Heart left ventricle (tissue), 13 donors: ENCODE measurements around the gene ACSL3.

Experiments used
- CTCF ChIP-seq, 12 donors: fragments of 200-600 bp; sonication (generic) in 4 of 12; IDR thresholded peaks; one replicate each; pipeline versions ENCODE4 v1.5.0 to v1.8.0; 2018 to 2022; ENCODE audit warnings: antibody characterized with exemption in 12 of 12, mild to moderate bottlenecking in 5 of 12
- POLR2A ChIP-seq, 2 donors: fragments of 450-650 bp; IDR thresholded peaks; one replicate each; pipeline ENCODE4 v1.6.1; 2017; ENCODE audit warnings: antibody characterized with exemption in 2 of 2, mild to moderate bottlenecking in 2 of 2, moderate library complexity in 2 of 2
- donor health status: ischemic (EF 13 %, LVEDD 7.1; RV severe dilation, severe dysfunction).
- donor health status: DM: no; HTN: yes; CAD: no.
- donor health status: DM: no; HTN: no; CAD: no.
- donor health status: ischemic (EF 25% LVEDD 6.9; RV normal size, moderate dysfunction).
- donor health status: ischemic (EF 25% LVEDD 5.7; RV mildly dilated, moderate dysfunction).
- donor health status: ischemic (EF 35%, LVEDD 5.7; RV mildly dilated, moderate dysfunction).
- donor health status: nonischemic (EF 11% LVEDD 7.7; RV severe dilation, severe dysfunction).
- donor health status: DM: yes; HTN: yes; CAD: no.
- donor health status: PGD.
- donor health status: ischemic (EF 29% LVEDD 5.4; RV normal size, mild dysfunction).
- donor health status: nonischemic (EF 23%, LVEDD 6.1; RV moderate dilation, normal function).

- no peak for TF ChIP-seq CTCF (IDR thresholded peaks at IDR 0.05)
- no peak for TF ChIP-seq POLR2A (IDR thresholded peaks at IDR 0.05)
Observed at GRCh38 chr2:222965555-222965954, 104.7 kb downstream of the ACSL3 start.
